Measurements from ENCODE around the gene RYR2. TPM values are rescaled to one million over a fixed set of nuclear protein-coding genes. Genes with fewer than 3 reads are reported as not detected.

Gene RYR2
- total RNA-seq, 1 donor from 2014 or later, result 0.19 TPM

DNA sequence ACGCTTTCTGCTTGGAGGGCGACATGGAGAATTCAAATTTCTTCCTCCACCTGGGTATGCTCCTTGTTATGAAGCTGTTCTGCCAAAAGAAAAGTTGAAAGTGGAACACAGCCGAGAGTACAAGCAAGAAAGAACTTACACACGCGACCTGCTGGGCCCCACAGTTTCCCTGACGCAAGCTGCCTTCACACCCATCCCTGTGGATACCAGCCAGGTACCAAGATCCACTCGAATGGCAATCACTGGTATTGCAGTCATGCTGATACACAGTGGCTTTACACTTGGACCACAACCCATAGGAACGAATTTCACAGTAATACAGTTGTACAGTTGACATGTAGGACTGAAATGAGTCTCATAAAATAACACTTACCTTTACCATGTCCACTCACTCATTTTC is 461.3 kb downstream of the RYR2 start:
- no peaks in the 10 kb centered on the region for H3K9me3 Mint-ChIP-seq (ENCODE audit: low read depth)
- H3K27me3 Mint-ChIP-seq, result no peaks in the 10 kb centered on the region
- no peaks in the 10 kb centered on the region for H3K36me3 Mint-ChIP-seq (ENCODE audit: insufficient read depth)
- H3K27ac Mint-ChIP-seq, result no peak overlapping the region
- H3K4me3 Mint-ChIP-seq (ENCODE audit: low read depth), result no peak overlapping the region
- no peak for DNase-seq (ENCODE audit: low spot score, unreplicated experiment)
- TF ChIP-seq, protein P1, sequence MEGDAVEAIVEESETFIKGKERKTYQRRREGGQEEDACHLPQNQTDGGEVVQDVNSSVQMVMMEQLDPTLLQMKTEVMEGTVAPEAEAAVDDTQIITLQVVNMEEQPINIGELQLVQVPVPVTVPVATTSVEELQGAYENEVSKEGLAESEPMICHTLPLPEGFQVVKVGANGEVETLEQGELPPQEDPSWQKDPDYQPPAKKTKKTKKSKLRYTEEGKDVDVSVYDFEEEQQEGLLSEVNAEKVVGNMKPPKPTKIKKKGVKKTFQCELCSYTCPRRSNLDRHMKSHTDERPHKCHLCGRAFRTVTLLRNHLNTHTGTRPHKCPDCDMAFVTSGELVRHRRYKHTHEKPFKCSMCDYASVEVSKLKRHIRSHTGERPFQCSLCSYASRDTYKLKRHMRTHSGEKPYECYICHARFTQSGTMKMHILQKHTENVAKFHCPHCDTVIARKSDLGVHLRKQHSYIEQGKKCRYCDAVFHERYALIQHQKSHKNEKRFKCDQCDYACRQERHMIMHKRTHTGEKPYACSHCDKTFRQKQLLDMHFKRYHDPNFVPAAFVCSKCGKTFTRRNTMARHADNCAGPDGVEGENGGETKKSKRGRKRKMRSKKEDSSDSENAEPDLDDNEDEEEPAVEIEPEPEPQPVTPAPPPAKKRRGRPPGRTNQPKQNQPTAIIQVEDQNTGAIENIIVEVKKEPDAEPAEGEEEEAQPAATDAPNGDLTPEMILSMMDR (IDR thresholded peaks at IDR 0.05; ENCODE audit: unreplicated experiment), result no peak
- H3K4me1 Mint-ChIP-seq (ENCODE audit: low read depth), result no peaks in the 10 kb centered on the region

DNA sequence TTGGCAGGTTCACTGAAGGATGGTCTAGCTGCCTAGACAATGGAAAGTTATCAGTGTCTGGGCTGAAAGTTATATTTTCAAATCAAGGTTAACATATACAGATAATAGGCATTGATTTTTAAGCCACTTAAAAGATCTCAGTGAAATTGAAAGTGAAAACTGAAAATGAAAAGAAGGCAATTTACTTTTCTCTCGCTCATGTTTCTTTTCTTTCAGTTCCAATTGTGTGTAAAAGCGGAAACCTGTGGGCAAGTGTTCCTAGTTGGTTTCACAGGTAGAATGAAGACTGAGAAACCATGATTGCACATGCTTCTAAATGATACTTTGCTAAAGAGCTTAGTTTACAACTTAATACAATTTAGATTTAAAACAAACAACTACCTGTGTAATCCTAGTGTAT is 465.0 kb downstream of the RYR2 start:
- Mint-ChIP-seq H3K27me3 (no peaks in the 10 kb centered on the region), H3K36me3 (ENCODE audit: insufficient read depth) (no peaks in the 10 kb centered on the region), H3K4me3 (ENCODE audit: low read depth) (no peak overlapping the region), H3K27ac (no peak overlapping the region), H3K9me3 (ENCODE audit: low read depth) (no peaks in the 10 kb centered on the region), H3K4me1 (ENCODE audit: low read depth) (no peaks in the 10 kb centered on the region)
- TF ChIP-seq, protein P1 (IDR thresholded peaks at IDR 0.05; ENCODE audit: unreplicated experiment), result no peak
- DNase-seq (ENCODE audit: low spot score, unreplicated experiment), result no peak

DNA sequence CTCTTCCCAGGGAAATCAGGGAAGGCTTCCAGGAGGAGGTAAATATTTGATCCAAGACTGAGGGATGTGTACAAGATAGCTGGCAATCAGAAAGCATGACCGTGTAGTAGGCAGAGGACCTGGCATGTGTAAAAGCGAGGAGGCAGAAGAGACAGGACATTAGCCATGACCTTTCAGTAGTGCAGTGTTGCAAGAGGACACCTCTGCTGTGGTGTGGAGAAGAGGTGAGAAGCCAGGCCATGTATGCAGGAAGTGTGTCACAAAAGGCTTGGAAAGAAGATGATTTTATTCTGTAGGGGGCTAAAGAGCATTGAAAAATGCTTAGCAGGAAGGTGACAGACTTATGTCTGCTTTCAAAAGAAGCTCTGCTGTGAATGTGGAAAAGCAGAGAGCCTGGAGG is 467.8 kb downstream of the RYR2 start:
- H3K27me3 Mint-ChIP-seq, result no peaks in the 10 kb centered on the region
- no peak overlapping the region for H3K4me3 Mint-ChIP-seq (ENCODE audit: low read depth)
- H3K9me3 Mint-ChIP-seq (ENCODE audit: low read depth), result no peaks in the 10 kb centered on the region
- no peak for DNase-seq (ENCODE audit: low spot score, unreplicated experiment)
- no peaks in the 10 kb centered on the region for H3K4me1 Mint-ChIP-seq (ENCODE audit: low read depth)
- no peaks in the 10 kb centered on the region for H3K36me3 Mint-ChIP-seq (ENCODE audit: insufficient read depth)
- TF ChIP-seq, protein P1 (IDR thresholded peaks at IDR 0.05; ENCODE audit: unreplicated experiment), result no peak
- H3K27ac Mint-ChIP-seq, result no peak overlapping the region

DNA sequence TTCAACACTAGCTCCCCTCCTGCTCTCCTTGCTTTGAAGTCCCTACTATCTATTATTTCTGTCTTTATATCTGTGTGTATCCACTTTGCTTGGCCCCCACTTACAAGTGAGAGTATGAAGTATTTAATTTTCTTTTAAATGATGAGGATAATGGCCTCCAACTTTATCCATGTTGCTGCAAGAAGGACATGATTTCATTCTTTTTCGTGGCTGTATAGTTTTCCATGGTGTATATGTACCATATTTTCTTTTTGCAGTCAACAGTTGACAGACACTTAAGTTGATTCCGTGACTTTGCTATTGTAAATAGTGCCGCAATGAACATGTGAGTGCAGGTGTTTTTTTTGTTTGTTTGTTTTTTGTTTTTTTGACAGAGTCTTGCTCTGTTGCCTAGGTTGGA is 483.1 kb downstream of the RYR2 start:
- DNase-seq (ENCODE audit: low spot score, unreplicated experiment), result no peak
- Mint-ChIP-seq H3K27me3 (no peaks in the 10 kb centered on the region), H3K27ac (no peak overlapping the region), H3K4me1 (ENCODE audit: low read depth) (no peaks in the 10 kb centered on the region), H3K9me3 (ENCODE audit: low read depth) (no peaks in the 10 kb centered on the region), H3K36me3 (ENCODE audit: insufficient read depth) (no peaks in the 10 kb centered on the region), H3K4me3 (ENCODE audit: low read depth) (no peak overlapping the region)
- TF ChIP-seq, protein P1 (IDR thresholded peaks at IDR 0.05; ENCODE audit: unreplicated experiment), result no peak

DNA sequence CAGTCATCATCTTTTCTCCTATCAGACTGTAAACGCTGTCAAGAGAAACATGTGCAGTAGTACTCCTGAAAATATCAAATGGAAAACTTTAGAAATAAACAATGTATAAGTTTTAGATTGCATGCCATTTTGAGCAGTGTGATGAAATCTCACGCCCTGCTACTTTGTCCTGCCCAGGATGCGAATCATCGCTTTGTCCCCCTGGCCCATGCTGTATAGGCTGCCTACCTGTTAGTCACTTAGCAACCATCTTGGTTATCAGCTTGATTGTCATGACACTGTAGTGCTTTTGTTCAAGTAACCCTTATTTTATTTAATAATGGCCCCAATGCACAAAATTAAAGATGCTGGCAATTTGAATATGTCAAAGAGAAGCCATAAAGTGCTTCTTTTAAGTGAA is 485.8 kb downstream of the RYR2 start:
- no peaks in the 10 kb centered on the region for H3K36me3 Mint-ChIP-seq (ENCODE audit: insufficient read depth)
- no peaks in the 10 kb centered on the region for H3K27me3 Mint-ChIP-seq
- H3K9me3 Mint-ChIP-seq (ENCODE audit: low read depth), result no peaks in the 10 kb centered on the region
- H3K27ac Mint-ChIP-seq, result no peak overlapping the region
- H3K4me1 Mint-ChIP-seq (ENCODE audit: low read depth), result no peaks in the 10 kb centered on the region
- TF ChIP-seq, protein P1 (IDR thresholded peaks at IDR 0.05; ENCODE audit: unreplicated experiment), result no peak
- no peak for DNase-seq (ENCODE audit: low spot score, unreplicated experiment)
- no peak overlapping the region for H3K4me3 Mint-ChIP-seq (ENCODE audit: low read depth)

Data from progenitor cell of endocrine pancreas (in vitro differentiated cells).